CD4-positive, alpha-beta T cell (primary cell): ENCODE results near the gene SELENOM. TPM values are rescaled to one million over a fixed set of nuclear protein-coding genes. Genes with fewer than 3 reads are reported as not detected.

ENCODE experiments used
- ATAC-seq: fragments of 200-7000 bp; cut with Tn5 transposase; one replicate; pipeline ENCODE4 v1.10.0; 2022; ENCODE audit warnings: mild to moderate bottlenecking; ENCODE audit not compliant: poor library complexity
- CTCF ChIA-PET: fragments of 350-600 bp; sonication (Branson Sonifier 250); formaldehyde crosslinking; loops from one replicate; lab custom pipeline; 2021; ENCODE audit warnings: antibody characterized with exemption, inconsistent platforms; lab: Charles Lee
- POLR2A ChIA-PET: fragments of 350-600 bp; sonication (Branson Sonifier 250); formaldehyde crosslinking; loops from one replicate; lab custom pipeline; 2021; ENCODE audit warnings: antibody characterized with exemption, inconsistent platforms; lab: Charles Lee
- DNase-seq, 14 experiments: peaks; one replicate each; pipeline ENCODE4 v3.0.0-alpha.2; 2013 to 2020; ENCODE audit warnings: mixed read lengths in 2 of 14
- H3K27ac ChIP-seq, 2 donors: one replicate each; pipeline versions ENCODE4 v1.5.1 to v1.7.0; 2013; ENCODE audit warnings: low read length in 2 of 2, low read depth in 1 of 2, mild to moderate bottlenecking in 1 of 2
- H3K27me3 ChIP-seq, 2 experiments: 1 replicate in 1 of 2; 2 replicates in 1 of 2; pipeline versions ENCODE4 v1.6.1 to v1.7.0; 2013; ENCODE audit warnings: low read length in 2 of 2, control low read depth in 1 of 2, mild to moderate bottlenecking in 1 of 2, moderate library complexity in 1 of 2; ENCODE audit not compliant: insufficient read depth in 2 of 2, control insufficient read depth in 1 of 2
- H3K36me3 ChIP-seq: one replicate; pipeline ENCODE4 v1.6.1; 2013; ENCODE audit warnings: low read length, control low read depth; ENCODE audit not compliant: insufficient read depth
- H3K4me1 ChIP-seq: one replicate; pipeline ENCODE4 v1.6.1; 2013; ENCODE audit warnings: low read length, control low read depth; ENCODE audit not compliant: insufficient read depth
- H3K4me3 ChIP-seq: one replicate; pipeline ENCODE4 v1.5.1; 2013; ENCODE audit warnings: mild to moderate bottlenecking, low read length, moderate library complexity
- H3K9me3 ChIP-seq, 2 experiments: 1 replicate in 1 of 2; 2 replicates in 1 of 2; pipeline versions ENCODE4 v1.6.1 to v1.7.0; 2013; ENCODE audit warnings: low read length in 2 of 2, mild to moderate bottlenecking in 2 of 2, control low read depth in 1 of 2, moderate library complexity in 1 of 2; ENCODE audit not compliant: control insufficient read depth in 1 of 2, insufficient read depth in 1 of 2
- H3K27ac Mint-ChIP-seq: one replicate; pipeline ENCODE4 v1.8.0; 2020; ENCODE audit warnings: mixed read lengths
- H3K27me3 Mint-ChIP-seq: one replicate; pipeline ENCODE4 v1.8.0; 2021; ENCODE audit warnings: mixed read lengths
- H3K36me3 Mint-ChIP-seq: one replicate; pipeline ENCODE4 v1.8.0; 2021; ENCODE audit warnings: low read depth, mixed read lengths
- H3K4me1 Mint-ChIP-seq: one replicate; pipeline ENCODE4 v1.8.0; 2021; ENCODE audit warnings: low read depth, mixed read lengths
- H3K4me3 Mint-ChIP-seq: one replicate; pipeline ENCODE4 v1.8.0; 2020; ENCODE audit warnings: mild to moderate bottlenecking, mixed read lengths
- H3K9me3 Mint-ChIP-seq: one replicate; pipeline ENCODE4 v1.8.0; 2020; ENCODE audit warnings: mixed read lengths
- intact Hi-C, 2 experiments: fragments of 100-400 bp; cut with DNase I in 1 of 2; cut with micrococcal nuclease in 1 of 2; formaldehyde crosslinking; loops; one replicate each; pipeline versions ENCODE4 v1.15.1 to v1.9.0; 2023 to 2025; cut with DNase I, micrococcal nuclease
- total RNA-seq, 174 experiments: library from RNA in 2 of 174; stranded (reverse) in 2 of 174; gene quantifications; one replicate each; pipeline ENCODE4 v1.2.3 and lab custom pipeline; 2021 to 2026
- TF ChIP-seq, protein P1 (sequence below): fragments of 200-600 bp; IDR thresholded peaks from one replicate; pipeline ENCODE4 v1.8.0; 2022; ENCODE audit warnings: antibody characterized with exemption, mild to moderate bottlenecking

SELENOM gene
- total RNA-seq, 2 experiments from 2014 or later, result 78.0 to 82.4 TPM

DNA sequence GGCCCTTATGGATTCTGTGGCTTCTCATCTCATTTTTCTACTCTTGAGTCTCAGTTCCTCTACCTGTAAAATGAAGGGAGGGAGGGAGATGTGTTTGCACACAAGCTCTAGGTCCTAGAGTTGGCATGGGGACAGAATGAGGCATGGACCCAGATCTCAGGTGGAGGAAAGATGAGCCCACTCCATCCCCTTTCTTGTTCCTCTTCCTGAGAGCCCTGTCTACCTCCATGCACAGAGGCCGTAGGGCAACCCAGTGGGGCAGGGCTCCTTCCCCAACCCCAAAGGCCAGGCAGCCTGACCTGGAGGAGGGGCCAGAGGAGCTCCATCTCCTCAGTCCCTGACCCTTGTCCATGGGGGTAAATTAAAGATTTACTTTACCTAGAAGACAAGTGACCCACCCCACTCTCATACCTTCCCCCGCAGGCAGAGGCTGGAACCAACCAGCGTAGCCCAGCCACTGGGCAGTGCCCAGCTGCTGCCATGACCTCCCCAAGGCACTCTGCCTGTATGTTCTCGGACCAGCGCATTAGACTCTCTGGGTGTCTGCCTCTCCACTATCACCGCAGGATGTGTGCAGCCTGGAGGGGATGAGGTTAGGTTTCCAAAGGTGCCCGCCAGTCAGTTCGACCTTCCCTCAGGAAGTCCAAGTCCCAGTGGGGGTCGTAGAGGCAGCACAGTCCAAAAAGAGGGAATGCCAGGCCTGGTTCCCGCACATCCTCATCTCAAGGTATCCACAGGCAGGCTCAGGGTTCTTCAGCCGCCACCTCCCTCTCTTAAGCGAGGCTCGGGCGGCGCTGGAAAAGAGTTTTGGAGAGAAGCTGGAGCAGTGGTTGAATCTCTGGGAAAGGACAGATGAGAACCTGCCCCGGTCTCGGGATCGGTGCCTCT, 23.2 kb downstream of the SELENOM start:
- Histone ChIP-seq H3K9me3 (no peaks in the 10 kb centered on the region), H3K36me3 (no peaks in the 10 kb centered on the region), H3K4me3 (peak overlapping the region; percentile 88), H3K27ac (no peak overlapping the region), H3K4me1 (peaks cover 54% of the 10 kb centered on the region), H3K27me3 (no peaks in the 10 kb centered on the region)
- no peak overlapping the region for H3K27ac Mint-ChIP-seq
- H3K4me1 Mint-ChIP-seq, result peaks cover 33% of the 10 kb centered on the region
- no peaks in the 10 kb centered on the region for H3K27me3 Mint-ChIP-seq
- TF ChIP-seq, protein P1, sequence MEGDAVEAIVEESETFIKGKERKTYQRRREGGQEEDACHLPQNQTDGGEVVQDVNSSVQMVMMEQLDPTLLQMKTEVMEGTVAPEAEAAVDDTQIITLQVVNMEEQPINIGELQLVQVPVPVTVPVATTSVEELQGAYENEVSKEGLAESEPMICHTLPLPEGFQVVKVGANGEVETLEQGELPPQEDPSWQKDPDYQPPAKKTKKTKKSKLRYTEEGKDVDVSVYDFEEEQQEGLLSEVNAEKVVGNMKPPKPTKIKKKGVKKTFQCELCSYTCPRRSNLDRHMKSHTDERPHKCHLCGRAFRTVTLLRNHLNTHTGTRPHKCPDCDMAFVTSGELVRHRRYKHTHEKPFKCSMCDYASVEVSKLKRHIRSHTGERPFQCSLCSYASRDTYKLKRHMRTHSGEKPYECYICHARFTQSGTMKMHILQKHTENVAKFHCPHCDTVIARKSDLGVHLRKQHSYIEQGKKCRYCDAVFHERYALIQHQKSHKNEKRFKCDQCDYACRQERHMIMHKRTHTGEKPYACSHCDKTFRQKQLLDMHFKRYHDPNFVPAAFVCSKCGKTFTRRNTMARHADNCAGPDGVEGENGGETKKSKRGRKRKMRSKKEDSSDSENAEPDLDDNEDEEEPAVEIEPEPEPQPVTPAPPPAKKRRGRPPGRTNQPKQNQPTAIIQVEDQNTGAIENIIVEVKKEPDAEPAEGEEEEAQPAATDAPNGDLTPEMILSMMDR, result no peak
- ChIA-PET CTCF (interaction anchor here (0.6 to 1.6 kb wide), 16 partner anchors 12 to 444 kb away, joined by 3 to 21 read pairs (median 6); partner anchors contain the start of genes MORC2, PIK3IP1, SELENOM and TUG1), POLR2A (interaction anchor here (0.8 to 3.8 kb wide), 14 partner anchors 12 to 477 kb away, joined by 3 to 23 read pairs (median 6); partner anchors contain the start of genes MORC2, SELENOM, SLC35E4 and TCN2)
- no peaks in the 10 kb centered on the region for H3K9me3 Mint-ChIP-seq
- DNase-seq, result peak in 1 of 14 experiments; percentile 39
- no peak for ATAC-seq
- no peaks in the 10 kb centered on the region for H3K36me3 Mint-ChIP-seq
- H3K4me3 Mint-ChIP-seq, result peak overlapping the region; percentile 90
- intact Hi-C loops, result loop anchor here (1.0 to 10.0 kb wide), 9 partner anchors 23 to 493 kb away; partner anchors contain the start of genes DUSP18 (in 1 of the 2), PES1 (in 1 of the 2) and SELENOM (in 1 of the 2)

GRCh38 chr22:31083377-31083768, 24.0 kb downstream of the SELENOM start:
- Histone ChIP-seq H3K4me1 (peaks cover 53% of the 10 kb centered on the region), H3K4me3 (no peak overlapping the region), H3K36me3 (no peaks in the 10 kb centered on the region), H3K27ac (no peak overlapping the region), H3K9me3 (no peaks in the 10 kb centered on the region), H3K27me3 (no peaks in the 10 kb centered on the region)
- Mint-ChIP-seq H3K36me3 (no peaks in the 10 kb centered on the region), H3K4me1 (peaks cover 33% of the 10 kb centered on the region), H3K27me3 (no peaks in the 10 kb centered on the region), H3K9me3 (no peaks in the 10 kb centered on the region), H3K4me3 (peak overlapping the region; percentile 90), H3K27ac (no peak overlapping the region)
- CTCF ChIA-PET, result interaction anchor here (1.2 to 3.4 kb wide), 2 partner anchors 24 to 143 kb away, joined by 3 to 11 read pairs; partner anchors contain the start of gene SELENOM
- DNase-seq, result no peak
- POLR2A ChIA-PET, result interaction anchor here (0.6 to 3.8 kb wide), 9 partner anchors 21 to 448 kb away, joined by 3 to 23 read pairs (median 4); partner anchors contain the start of genes LIMK2, MORC2, SELENOM and SLC35E4
- intact Hi-C loops, result loop anchor here (5.0 to 10.0 kb wide), 3 partner anchors 74 to 419 kb away; partner anchors contain the start of gene DUSP18 (in 1 of the 2)
- no peak for ATAC-seq
- TF ChIP-seq, protein P1, result no peak

DNA sequence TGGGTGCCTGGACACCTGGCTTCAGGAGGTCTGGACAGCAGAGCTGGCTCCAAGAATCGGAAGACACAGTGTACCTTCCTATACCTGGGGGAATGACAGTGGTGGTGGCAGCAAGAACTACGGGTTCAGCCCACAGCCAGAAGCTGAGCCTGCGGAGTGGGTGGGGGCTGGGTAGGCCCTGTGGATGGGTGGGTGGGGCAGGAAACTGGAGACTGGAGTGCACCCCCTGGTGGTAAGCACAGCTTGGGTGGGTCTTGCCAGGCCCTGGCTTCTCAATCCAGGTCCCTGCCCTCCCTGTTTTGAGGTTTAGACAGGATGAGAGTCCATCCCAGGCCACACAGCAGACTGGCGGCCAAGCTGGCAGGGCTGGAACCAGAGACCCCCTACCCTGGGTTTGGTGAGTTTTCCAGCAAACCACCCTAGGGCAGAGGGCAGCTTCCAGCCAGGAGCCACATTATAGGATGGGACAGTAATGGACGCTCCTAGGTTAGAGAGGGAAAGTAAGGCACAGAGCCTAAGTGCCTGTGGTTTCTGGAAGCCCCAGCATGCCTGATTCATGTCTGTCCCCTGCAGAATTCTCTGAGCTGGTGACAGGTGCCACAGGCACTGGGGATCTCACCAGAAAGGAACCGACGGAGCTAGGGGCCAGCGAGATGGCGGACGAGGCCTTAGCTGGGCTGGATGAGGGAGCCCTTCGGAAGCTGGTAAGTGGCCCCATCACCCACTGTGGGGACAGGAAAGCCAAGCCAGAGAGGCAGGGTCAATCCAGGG, 24.6 kb downstream of the SELENOM start:
- Mint-ChIP-seq H3K9me3 (no peaks in the 10 kb centered on the region), H3K36me3 (no peaks in the 10 kb centered on the region), H3K4me1 (peaks cover 33% of the 10 kb centered on the region), H3K4me3 (peak overlapping the region; percentile 90), H3K27ac (no peak overlapping the region), H3K27me3 (no peaks in the 10 kb centered on the region)
- Histone ChIP-seq H3K4me1 (peaks cover 53% of the 10 kb centered on the region), H3K27ac (no peak overlapping the region), H3K27me3 (no peaks in the 10 kb centered on the region), H3K36me3 (no peaks in the 10 kb centered on the region), H3K4me3 (no peak overlapping the region), H3K9me3 (no peaks in the 10 kb centered on the region)
- TF ChIP-seq, protein P1, result peak; percentile 25
- POLR2A ChIA-PET, result interaction anchor here (0.6 to 3.8 kb wide), 10 partner anchors 22 to 163 kb away, joined by 3 to 23 read pairs (median 4); partner anchors contain the start of genes LIMK2, MORC2, SELENOM and TUG1
- intact Hi-C loops, result loop anchor here (5.0 to 10.0 kb wide), 3 partner anchors 75 to 418 kb away; partner anchors contain the start of gene DUSP18 (in 1 of the 2)
- DNase-seq (peak in 12 of 14 experiments; percentile 20 to 72 (median 43)), ATAC-seq (no peak)
- CTCF ChIA-PET, result interaction anchor here (0.5 to 3.4 kb wide), 5 partner anchors 25 to 241 kb away, joined by 3 to 11 read pairs (median 3); partner anchors contain the start of genes SELENOM and TUG1
